Fibroblast of lung (primary cell): ENCODE data around the gene GRB7. TPM values are rescaled to one million over a fixed set of nuclear protein-coding genes. Genes with fewer than 3 reads are reported as not detected.

ENCODE experiments used
- DNase-seq, 2 donors: peaks; one replicate each; pipeline versions ENCODE4 v3.0.0 to v3.0.0-alpha.2; 2010; ENCODE audit warnings: low read depth in 2 of 2
- H2AFZ ChIP-seq: 2 replicates; pipeline ENCODE4 v1.5.1; 2012; ENCODE audit warnings: low read length, control low read depth, inconsistent platforms
- H3K27ac ChIP-seq: 2 replicates; pipeline ENCODE4 v1.5.1; 2011; ENCODE audit warnings: low read length, control low read depth; ENCODE audit not compliant: insufficient read depth
- H3K27me3 ChIP-seq: 2 replicates; pipeline ENCODE4 v1.5.1; 2011; ENCODE audit warnings: mild to moderate bottlenecking, low read length; ENCODE audit not compliant: control insufficient read depth, insufficient read depth
- H3K36me3 ChIP-seq: 2 replicates; pipeline ENCODE4 v1.5.1; 2011; ENCODE audit warnings: low read length; ENCODE audit not compliant: control insufficient read depth, insufficient read depth
- H3K4me1 ChIP-seq: 2 replicates; pipeline ENCODE4 v1.5.1; 2011; ENCODE audit warnings: low read length; ENCODE audit not compliant: control insufficient read depth, insufficient read depth; ENCODE audit errors: extremely low read depth
- H3K4me2 ChIP-seq: 2 replicates; pipeline ENCODE4 v1.5.1; 2011; ENCODE audit warnings: low read length, control low read depth; ENCODE audit not compliant: insufficient read depth; ENCODE audit errors: extremely low read depth
- H3K4me3 ChIP-seq, 4 experiments: fragments of 200-600 bp in 1 of 4; sonication (generic) in 1 of 4; replicated peaks in 1 of 4; 2 replicates each; pipeline ENCODE4 v1.5.1; 2011 to 2016; ENCODE audit warnings: low read length in 4 of 4, low read depth in 3 of 4, mild to moderate bottlenecking in 3 of 4, control low read depth in 2 of 4, inconsistent platforms in 1 of 4, mixed read lengths in 1 of 4; ENCODE audit not compliant: insufficient read depth in 1 of 4; ENCODE audit errors: control extremely low read depth in 1 of 4
- H3K79me2 ChIP-seq: 2 replicates; pipeline ENCODE4 v1.5.1; 2012; ENCODE audit warnings: mild to moderate bottlenecking, low read length, inconsistent platforms; ENCODE audit not compliant: control insufficient read depth, insufficient read depth
- H3K9ac ChIP-seq: 2 replicates; pipeline ENCODE4 v1.5.1; 2011; ENCODE audit warnings: mild to moderate bottlenecking, low read length, control low read depth; ENCODE audit not compliant: insufficient read depth
- H3K9me3 ChIP-seq: 2 replicates; pipeline ENCODE4 v1.5.1; 2012; ENCODE audit warnings: low read depth, low read length; ENCODE audit not compliant: control insufficient read depth, insufficient read depth
- H4K20me1 ChIP-seq: 2 replicates; pipeline ENCODE4 v1.5.1; 2011; ENCODE audit warnings: low read length; ENCODE audit not compliant: control insufficient read depth, insufficient read depth; ENCODE audit errors: extremely low read depth
- CTCF ChIP-seq, 2 donors: IDR thresholded peaks in 1 of 2; conservative IDR thresholded peaks in 1 of 2; 1 replicate in 1 of 2; 2 replicates in 1 of 2; pipeline ENCODE4 v1.5.1; 2011 to 2012; ENCODE audit warnings: low read length in 2 of 2, control low read depth in 1 of 2, inconsistent platforms in 1 of 2, low read depth in 1 of 2, mild to moderate bottlenecking in 1 of 2
- EZH2 ChIP-seq: IDR thresholded peaks from 2 replicates; pipeline ENCODE4 v1.5.1; 2012; ENCODE audit warnings: low read length, control low read depth, mild to moderate bottlenecking; ENCODE audit errors: missing control alignments
- polyA plus RNA-seq, 2 donors: library from polyadenylated mRNA; depleted of rRNA in 1 of 2; stranded (reverse) in 1 of 2; unstranded in 1 of 2; fragments of >200 nt; gene quantifications; 2 replicates each; pipeline ENCODE4 v1.2.1, GENCODE V29; 2011 to 2012; ENCODE audit warnings: missing spikeins in 1 of 2
- total RNA-seq: library from RNA; depleted of rRNA; stranded (reverse); fragments of >200 nt; gene quantifications from 2 replicates; pipeline ENCODE4 v1.2.1, GENCODE V29; 2014

Gene GRB7
- total and polyA plus RNA-seq, 2 donors (not counting 1 experiment from before 2014, with no cell fraction given), result under 0.01 to 0.07 TPM

- H3K4me1 ChIP-seq, result no peaks in the 10 kb centered on the region
- no peak overlapping the region for H3K4me3 ChIP-seq
- no peaks in the 10 kb centered on the region for H3K79me2 ChIP-seq
- TF ChIP-seq CTCF (conservative IDR thresholded peaks at IDR 0.05 in 1 of 2, IDR thresholded peaks at IDR 0.05 in 1 of 2; ENCODE audit: low read depth in 1 of 2, low read length in 2 of 2) (no peak), EZH2 (no peak)
- no peak overlapping the region for H2AFZ ChIP-seq
- H3K27me3 ChIP-seq, result no peaks in the 10 kb centered on the region
- no peaks in the 10 kb centered on the region for H3K9me3 ChIP-seq
- H4K20me1 ChIP-seq, result no peaks in the 10 kb centered on the region
- no peak for DNase-seq
- H3K27ac ChIP-seq, result no peak overlapping the region
- H3K4me2 ChIP-seq, result no peak overlapping the region
- H3K9ac ChIP-seq, result no peak overlapping the region
- H3K36me3 ChIP-seq, result no peaks in the 10 kb centered on the region
Observed at GRCh38 chr17:39787743-39788484, 50.2 kb downstream of the GRB7 start.

GRCh38 chr17:39791111-39791992 lies 53.6 kb downstream of the GRB7 start:
- H3K4me2 ChIP-seq, result no peak overlapping the region
- H3K9me3 ChIP-seq, result no peaks in the 10 kb centered on the region
- H3K36me3 ChIP-seq, result no peaks in the 10 kb centered on the region
- H3K27ac ChIP-seq, result no peak overlapping the region
- H3K9ac ChIP-seq, result no peak overlapping the region
- TF ChIP-seq CTCF (conservative IDR thresholded peaks at IDR 0.05 in 1 of 2, IDR thresholded peaks at IDR 0.05 in 1 of 2; ENCODE audit: low read depth in 1 of 2, low read length in 2 of 2) (no peak), EZH2 (no peak)
- DNase-seq, result no peak
- H3K4me3 ChIP-seq, result no peak overlapping the region
- no peaks in the 10 kb centered on the region for H3K27me3 ChIP-seq
- H2AFZ ChIP-seq, result no peak overlapping the region
- H3K4me1 ChIP-seq, result no peaks in the 10 kb centered on the region
- H4K20me1 ChIP-seq, result no peaks in the 10 kb centered on the region
- no peaks in the 10 kb centered on the region for H3K79me2 ChIP-seq

GRCh38 chr17:39792526-39793221 lies 54.9 kb downstream of the GRB7 start:
- no peaks in the 10 kb centered on the region for H3K27me3 ChIP-seq

More at GRCh38 chr17:39792526-39793221, 54.9 kb downstream of the GRB7 start:
- H3K4me2 ChIP-seq, result no peak overlapping the region
- H3K4me1 ChIP-seq, result no peaks in the 10 kb centered on the region
- H2AFZ ChIP-seq, result no peak overlapping the region
- no peak overlapping the region for H3K4me3 ChIP-seq
- no peaks in the 10 kb centered on the region for H4K20me1 ChIP-seq
- DNase-seq, result no peak
- no peak overlapping the region for H3K9ac ChIP-seq
- no peaks in the 10 kb centered on the region for H3K9me3 ChIP-seq
- H3K79me2 ChIP-seq, result no peaks in the 10 kb centered on the region
- H3K36me3 ChIP-seq, result no peaks in the 10 kb centered on the region
- TF ChIP-seq CTCF (conservative IDR thresholded peaks at IDR 0.05 in 1 of 2, IDR thresholded peaks at IDR 0.05 in 1 of 2; ENCODE audit: low read depth in 1 of 2, low read length in 2 of 2), result no peak
- TF ChIP-seq EZH2, result no peak
- H3K27ac ChIP-seq, result no peak overlapping the region
